HG02870 (cell line): ENCODE data around the gene GRB10.

Source experiments
- ATAC-seq: cut with Tn5 transposase; IDR thresholded peaks from one replicate; pipeline ENCODE4 v1.9.1; 2021; ENCODE audit warnings: mild to moderate bottlenecking, moderate library complexity; ENCODE audit not compliant: unreplicated experiment

The GRB10 gene

GRCh38 chr7:50721661-50722259 lies 60.9 kb downstream of the GRB10 start:
- ATAC-seq: no peak

- ATAC-seq: no peak
Measured at GRCh38 chr7:50721160-50721559, 61.5 kb downstream of the GRB10 start.

- no peak for ATAC-seq
Measured at GRCh38 chr7:50720295-50720694, 62.4 kb downstream of the GRB10 start.

- ATAC-seq: no peak
Measured at GRCh38 chr7:50718876-50719275, 63.8 kb downstream of the GRB10 start.

- ATAC-seq: no peak
Measured at GRCh38 chr7:50718311-50718710, 64.4 kb downstream of the GRB10 start.

DNA sequence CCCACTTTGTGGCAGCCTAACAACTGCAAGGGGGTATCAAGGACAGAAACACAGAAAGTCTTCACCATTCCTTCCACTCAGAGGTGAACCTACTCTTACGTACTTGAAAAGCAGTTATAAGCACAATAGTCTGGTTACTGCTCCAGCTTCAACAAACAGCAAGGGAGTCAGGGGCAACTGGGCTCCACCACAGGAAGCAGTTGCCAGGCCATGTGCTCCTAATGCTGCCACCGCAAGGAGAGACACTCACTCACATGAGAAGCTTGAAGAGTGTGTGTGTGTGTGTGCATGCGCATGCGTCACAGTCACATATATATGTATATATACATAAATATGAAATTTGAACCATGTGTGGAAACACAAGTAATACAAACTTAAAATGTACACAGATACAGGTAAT lies 65.5 kb downstream of the GRB10 start:
- no peak for ATAC-seq

DNA sequence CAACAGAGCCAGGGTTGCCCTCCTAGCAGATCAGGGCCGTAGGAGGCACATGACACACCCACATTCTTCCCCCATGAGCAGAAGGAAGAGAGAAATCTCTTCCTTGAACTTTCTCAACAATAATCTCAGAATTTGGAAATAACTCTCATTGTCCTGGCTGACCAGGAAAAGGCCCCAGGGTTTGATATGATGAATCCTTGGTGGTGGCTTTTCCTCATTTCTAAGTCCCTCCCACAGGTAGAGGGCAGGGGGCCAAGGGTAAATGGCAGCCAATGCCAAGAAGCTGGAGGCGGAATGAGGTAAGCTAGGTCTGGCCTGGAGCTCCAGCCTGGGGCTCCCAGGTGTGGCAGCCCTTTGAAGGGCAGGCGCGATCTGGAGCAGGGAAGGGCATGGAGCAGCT lies 67.8 kb downstream of the GRB10 start:
- no peak for ATAC-seq

GRCh38 chr7:50713123-50713965 lies 69.4 kb downstream of the GRB10 start:
- no peak for ATAC-seq

GRCh38 chr7:50712252-50713122 lies 70.2 kb downstream of the GRB10 start:
- ATAC-seq: no peak

DNA sequence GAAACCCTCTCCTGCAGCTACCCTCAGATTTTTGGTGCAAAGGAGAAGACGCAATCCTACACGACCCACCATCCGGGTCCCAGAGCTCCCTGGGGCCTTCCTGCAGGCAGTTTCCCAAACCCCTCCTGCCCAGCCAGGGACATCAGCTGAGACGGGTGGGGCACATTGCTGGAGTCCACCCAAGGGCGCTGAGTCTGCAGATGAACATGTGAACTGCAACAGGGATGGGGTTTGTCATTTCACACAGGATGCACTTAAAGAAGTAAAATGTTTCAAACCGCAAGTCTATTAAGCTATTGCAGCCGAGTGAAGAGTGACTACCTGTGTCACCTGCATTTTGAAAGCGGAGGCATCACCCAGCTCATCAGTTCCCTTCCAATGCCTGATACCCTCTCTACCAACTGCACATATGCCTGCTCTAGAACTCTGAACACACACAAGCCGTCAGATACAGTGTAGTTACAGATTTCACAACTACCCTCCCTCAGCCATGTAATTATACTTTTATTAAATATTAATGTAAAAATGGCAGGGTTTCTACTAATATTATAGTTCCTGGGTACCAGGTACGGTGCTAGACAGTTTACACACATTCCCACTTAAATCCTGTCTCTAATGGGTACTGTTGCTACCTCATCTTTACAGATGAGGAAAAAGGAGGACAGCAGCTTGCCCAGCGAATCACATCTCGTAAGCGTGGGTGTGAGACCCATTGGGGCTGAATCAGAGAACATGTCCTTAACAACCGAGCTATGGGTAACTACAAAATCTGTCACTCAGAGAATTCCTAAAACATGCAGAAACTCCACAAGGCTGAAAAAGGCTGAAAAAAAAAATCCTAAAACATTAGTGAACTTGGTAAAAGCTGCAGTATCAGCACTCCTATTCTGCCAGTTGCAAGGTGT lies 71.2 kb downstream of the GRB10 start:
- no peak for ATAC-seq

DNA sequence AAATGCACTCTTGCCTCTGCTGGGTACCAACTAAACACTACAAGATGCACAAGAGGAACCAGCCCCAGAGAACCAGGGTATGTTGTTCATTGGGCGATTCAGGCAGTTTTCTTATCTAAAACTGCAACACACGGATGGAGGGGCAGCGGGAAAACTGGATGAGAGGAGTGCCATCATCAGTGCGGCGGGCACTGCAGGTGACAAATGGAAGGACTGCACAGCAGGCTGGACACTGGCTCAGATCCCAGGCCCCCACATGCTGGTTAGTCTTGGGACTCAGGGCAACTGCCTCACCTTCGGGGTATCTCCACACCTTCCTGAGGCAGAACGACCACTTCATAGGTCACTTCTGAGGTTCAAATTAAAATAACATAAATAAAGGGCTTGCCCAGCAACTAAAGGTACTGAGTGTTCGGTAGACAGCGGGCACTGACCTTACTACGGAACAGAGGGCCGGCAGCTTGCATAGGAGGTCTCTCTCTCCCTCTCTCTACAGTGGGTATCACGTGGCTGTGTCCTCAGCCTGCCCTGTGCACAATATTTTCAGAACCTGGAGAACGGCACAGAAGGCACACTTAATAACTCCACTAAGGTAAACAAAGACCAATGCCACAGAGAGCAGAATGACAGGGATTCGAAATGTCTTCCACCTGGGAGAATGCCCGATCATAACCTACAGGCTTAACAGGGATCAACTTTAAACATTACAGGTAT lies 72.1 kb downstream of the GRB10 start:
- no peak for ATAC-seq

- ATAC-seq: no peak
Measured at GRCh38 chr7:50709151-50709550, 73.5 kb downstream of the GRB10 start.

GRCh38 chr7:50707236-50708006 lies 75.3 kb downstream of the GRB10 start:
- no peak for ATAC-seq

GRCh38 chr7:50706469-50706937 lies 76.2 kb downstream of the GRB10 start:
- no peak for ATAC-seq

- no peak for ATAC-seq
Measured at GRCh38 chr7:50704844-50705243, 77.9 kb downstream of the GRB10 start.

DNA sequence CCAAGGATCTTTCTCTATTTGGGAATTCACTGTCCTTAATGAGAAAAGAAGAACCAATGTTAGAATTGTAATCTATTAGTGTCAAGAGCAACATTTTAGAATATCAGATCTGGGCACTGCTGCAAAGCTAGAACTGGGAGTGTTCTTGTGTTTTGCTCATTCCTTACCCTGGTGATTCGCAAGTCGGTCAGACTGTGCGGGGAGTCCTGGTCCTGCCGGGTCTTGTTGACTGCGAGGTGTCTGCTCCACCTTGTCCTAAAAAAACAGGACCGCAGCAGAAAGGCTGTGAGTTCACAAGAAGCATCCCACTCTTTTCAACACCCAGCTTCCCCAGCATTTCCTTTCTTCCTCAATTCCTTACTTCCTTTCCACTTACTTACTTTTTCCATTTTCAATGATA lies 79.0 kb downstream of the GRB10 start:
- no peak for ATAC-seq

DNA sequence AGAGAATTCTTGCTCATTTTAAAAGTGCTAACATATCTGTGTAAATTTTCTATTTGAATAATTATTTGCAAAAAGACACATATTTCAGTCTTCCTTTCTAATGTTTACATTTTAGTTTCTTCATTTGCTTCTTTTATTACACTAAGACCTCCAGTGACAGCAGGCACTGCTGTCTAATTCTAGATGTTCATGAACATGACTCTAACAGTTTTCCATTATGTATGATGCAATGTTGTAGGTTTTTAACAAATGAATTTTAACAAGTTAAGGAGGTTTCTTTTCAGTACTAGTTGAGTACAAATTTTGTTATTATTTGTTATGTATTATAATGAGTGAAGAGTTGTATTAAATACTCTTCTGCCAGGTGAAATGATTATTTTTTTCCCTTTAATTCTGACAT lies 83.6 kb downstream of the GRB10 start:
- no peak for ATAC-seq

- no peak for ATAC-seq
Measured at GRCh38 chr7:50697748-50698147, 84.9 kb downstream of the GRB10 start.
